C1 segment of cervical spinal cord (tissue), 14 donors: Measurements from ENCODE around the gene MAPK6.
"Not testable (repeated sequence)": the region's sequence is repeated elsewhere in the genome, so short reads cannot be mapped to it uniquely, and the experiment has no call there.

Experiments
- DNase-seq, 14 donors: peaks; one replicate each; lab custom pipeline; 2025; lab: John Stamatoyannopoulos, UW

Gene MAPK6

DNA sequence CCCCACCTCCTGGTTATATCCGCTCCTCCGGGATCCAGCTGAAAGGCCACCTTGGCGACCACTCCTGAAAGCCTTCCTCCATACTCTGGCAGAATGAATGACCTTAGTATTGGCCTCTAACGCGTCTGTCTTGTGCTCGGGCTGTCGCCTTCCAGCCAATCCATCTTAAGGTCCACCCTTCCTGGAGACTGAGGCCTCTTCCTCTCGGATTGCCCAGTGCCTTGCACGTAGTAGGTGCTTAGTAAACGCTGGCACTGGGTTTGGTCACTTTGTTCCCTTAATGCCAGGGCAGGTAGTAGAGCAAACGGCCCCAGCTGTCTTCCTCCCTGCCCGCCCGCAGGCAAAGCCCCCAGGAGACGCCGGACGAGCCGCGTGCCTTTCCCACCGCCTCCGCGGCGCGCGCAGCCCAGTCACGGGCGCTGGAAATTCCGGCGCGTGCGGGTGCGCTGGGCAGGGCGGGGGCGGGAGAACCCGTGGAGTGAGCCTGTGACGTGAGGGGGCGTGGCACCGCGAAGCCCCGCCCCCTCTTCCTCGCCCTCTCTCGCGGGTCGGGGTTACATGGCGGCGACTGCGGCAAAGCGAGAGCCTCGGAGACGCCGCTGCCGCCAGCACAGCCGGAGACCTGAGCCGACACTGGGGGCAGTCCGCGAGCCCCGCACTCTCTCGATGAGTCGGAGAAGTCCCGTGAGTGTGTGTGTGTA, at the start of gene MAPK6:
Gene MAPK6 (plus strand): TSS at position 527 of the 701 bp plus-strand sequence. CDS start 27,242 bp downstream, outside the sequence.
- peak; percentile 21 to 94 (median 86) for DNase-seq

- DNase-seq = no peak
Observed at GRCh38 chr15:51969728-51970127, 49.3 kb upstream of the MAPK6 start.

DNA sequence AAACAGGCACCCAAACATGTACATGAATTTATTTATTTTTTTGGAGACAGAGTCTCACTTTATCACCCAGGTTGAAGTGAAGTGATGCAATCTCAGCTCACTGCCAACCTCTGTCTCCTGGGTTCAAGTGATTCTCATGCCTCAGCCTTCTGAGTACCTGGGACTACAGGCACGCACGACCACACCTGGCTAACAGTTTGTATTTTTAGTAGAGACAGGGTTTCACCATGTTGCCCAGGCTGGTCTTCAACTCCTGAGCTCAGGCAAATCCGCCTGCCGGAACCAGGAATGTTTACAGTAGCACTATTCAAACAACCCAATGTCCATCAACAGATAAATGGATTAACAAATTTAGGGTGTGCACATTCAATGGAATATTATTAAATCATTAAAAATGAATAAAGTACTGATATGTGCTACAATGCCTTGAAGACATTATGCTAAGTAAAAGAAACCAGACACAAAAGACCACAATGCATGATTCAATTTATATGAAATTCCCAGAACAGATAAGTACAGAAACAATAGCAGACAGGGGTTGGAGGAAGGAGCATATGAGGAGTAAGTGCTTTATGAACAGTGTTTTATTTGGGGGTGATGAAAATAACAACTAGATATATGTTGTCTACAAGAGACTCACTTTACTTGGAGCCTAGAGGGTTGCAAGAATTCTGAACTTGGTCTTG, 48.7 kb upstream of the MAPK6 start:
- no peak for DNase-seq

DNA sequence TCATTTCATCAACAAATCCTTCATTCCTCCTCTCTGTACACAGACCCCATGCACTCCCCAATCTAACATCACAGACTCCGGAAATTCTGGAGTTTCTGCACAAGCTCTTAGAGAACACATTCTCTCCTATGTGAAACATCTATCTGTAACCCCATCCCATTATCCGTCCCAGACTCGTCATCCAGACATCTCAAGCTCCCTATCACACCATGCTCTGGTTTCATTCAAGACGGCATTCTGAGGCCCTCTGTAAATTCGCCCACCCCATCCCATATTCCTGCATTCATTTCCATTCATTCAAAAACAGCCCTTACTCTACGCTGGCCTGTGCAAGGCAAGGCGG, 48.0 kb upstream of the MAPK6 start:
- peak in 1 of 14 donors; percentile 12 for DNase-seq

DNA sequence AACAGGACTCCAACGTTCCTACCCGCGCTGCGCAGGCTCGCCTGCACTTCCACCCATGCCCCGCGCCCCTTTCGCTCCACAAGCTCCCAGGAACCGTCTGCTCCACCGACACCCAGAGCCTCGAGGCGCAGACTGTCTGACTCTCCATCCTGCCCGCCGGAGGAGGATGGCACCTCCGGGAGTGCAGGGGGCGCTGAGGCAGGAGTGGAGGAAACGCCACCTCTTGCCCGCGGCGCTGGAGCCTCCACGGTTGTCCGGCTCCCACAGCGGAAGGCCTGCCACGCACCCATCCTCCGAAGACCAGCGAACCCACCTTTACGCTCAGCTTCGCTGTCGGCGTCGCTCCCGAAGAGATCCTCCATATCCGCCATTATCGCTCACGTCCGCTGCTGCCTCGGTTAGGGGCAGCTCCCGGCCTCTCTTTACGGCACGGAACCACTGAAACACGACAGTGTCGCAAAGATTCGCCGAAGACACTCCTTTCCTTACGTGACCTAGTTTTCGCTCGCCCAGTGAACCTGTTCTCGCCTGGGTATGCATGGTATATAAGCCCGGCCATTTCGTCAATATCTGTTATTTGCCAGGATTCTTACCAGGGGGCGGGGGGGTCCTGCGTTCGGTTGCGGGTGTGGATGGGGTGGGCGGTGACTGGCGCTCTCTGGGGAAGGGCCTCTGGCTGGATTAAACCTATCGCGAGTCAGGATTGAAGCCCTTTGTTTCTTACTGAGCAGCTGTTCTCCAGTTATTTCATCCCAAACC, 47.5 kb upstream of the MAPK6 start, which contains the start of gene LEO1:
Gene LEO1 (minus strand): TSS at position 404 of the 759 bp plus-strand sequence. CDS start 33 bp downstream, at position 371.
- DNase-seq = peak; percentile 28 to 91 (median 84)

- DNase-seq = no peak
Observed at GRCh38 chr15:51973220-51973619, 45.8 kb upstream of the MAPK6 start.

GRCh38 chr15:51973775-51974174, 45.2 kb upstream of the MAPK6 start:
- DNase-seq = no peak

DNA sequence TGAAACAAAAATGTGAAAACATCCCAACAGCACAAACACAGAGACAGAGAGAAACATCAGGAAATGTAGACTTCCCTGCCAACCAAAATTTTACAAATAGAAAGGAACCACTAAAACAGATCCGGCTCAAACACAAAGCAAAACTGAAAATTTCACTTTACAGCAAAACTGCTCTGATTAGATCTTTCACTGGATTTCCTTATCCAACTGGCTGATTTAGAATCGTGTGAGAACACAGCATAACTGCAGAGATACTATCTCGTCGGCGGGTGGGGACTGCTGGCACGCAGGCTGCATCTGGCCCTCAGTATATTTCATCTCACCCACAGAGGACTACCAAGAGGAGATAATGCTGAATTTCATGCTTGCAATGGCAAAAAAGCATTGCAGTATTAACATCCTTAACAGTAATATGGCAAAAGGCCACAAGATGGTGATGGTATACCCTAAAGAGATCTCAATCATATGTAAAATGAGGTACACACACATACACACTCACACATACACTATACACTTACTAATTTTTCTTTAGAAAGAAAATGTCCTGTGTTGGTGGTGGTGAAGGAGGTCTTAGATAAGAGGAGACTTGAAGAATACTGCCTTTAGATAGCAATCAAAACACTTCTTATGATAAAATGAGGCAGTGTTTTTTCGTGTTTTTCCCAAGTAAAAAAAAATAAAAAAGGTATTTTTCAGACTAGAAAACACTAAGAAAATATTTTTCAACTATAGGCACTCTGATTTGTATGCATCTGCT, 36.8 kb upstream of the MAPK6 start:
- DNase-seq = peak in 6 of 14 donors; percentile 1 to 11 (median 3)

DNA sequence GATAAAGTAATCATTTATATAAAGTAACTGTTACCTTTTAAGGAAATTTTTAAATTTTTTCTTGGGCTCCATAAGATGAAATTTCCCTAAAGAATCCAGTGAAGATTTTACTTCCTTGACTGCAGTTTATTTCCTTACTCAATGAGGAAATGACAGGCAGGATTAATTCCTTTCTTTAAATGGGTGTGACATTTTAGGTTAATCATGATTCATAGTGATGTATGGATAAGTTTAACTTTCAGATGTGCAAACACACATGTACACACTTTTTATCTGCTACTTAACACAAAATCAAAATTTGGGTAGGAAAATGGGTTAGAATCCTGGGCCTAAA, 36.3 kb upstream of the MAPK6 start:
- no peak for DNase-seq

GRCh38 chr15:51991141-51991540, 27.9 kb upstream of the MAPK6 start:
- DNase-seq = no peak

DNA sequence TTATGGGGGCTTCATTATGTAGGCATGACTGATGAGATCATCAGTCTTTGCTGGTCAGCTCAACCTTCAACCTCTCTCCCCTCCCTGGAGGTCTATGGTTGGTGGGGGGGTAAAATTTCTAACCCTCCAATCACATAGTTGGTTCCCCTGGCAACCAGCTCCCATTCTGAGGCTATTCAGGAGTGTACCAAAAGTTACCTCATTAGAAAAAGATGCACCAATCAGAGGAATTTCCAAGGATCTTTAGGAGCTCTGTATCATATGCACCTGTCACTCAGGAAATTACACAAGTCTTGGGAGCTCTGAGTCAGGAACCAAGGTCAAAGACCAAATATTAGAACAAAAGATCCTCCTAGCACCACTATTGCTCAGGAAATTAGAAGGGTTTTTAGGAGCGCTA, 26.1 kb upstream of the MAPK6 start:
- DNase-seq = no peak

DNA sequence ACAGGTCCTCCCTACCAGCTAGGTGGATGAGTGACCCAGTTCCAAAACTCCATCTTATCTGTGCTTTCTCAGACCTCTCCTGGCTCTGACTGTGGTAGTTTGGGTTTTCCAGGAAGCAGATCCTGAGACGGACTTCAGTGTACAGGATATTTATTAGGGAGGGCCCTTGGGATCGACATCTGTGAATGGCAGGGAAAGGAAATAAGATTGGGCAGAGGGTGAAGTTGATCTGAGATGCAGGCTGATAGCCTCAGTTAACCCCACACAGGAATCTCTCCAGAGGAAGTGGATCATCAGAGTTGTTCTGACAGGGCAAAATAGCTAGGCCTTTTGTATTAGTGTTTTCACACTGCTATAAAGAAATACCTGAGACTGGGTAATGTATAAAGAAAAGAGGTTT, 16.7 kb upstream of the MAPK6 start:
- no peak for DNase-seq

- DNase-seq = not testable (repeated sequence)
Observed at GRCh38 chr15:52003089-52003488, 15.9 kb upstream of the MAPK6 start.

DNA sequence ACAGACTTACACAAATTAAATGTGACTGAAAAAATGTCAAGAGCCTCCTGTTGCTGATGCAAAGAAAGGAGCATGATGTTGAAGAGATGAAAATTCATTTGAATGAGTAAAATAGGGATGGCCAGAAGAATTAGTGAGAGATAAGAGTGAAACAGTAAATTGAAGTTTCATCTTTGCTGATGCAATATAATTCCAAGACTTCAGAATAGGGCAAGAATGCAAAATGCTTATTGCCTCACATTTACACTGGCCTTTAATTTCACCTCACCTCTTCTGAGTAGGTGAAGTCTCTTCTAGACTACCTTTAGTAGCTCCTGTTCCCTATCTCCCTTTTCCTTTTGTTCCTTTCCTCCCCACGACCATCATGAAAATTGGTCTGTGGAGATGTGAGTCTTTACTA, 15.3 kb upstream of the MAPK6 start:
- DNase-seq = no peak

DNA sequence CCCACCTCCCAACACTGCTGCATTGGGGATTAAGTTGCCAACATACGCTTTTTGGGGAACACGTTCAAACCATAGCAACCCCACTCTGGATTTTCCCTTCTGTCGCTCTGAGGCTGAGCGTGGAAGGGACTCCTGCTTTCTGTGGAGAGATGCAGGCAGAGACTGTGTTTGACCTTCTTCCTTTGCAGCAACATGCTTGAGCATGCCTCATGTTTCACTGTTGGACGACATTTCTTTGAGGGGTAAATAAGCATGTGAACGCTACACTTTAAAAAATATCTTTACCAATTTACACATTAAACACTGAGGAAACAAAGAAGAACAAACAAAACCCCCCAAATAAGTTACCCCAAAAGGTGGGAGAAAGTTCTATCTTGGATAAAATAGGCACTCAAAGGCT, 14.2 kb upstream of the MAPK6 start:
- DNase-seq = no peak

DNA sequence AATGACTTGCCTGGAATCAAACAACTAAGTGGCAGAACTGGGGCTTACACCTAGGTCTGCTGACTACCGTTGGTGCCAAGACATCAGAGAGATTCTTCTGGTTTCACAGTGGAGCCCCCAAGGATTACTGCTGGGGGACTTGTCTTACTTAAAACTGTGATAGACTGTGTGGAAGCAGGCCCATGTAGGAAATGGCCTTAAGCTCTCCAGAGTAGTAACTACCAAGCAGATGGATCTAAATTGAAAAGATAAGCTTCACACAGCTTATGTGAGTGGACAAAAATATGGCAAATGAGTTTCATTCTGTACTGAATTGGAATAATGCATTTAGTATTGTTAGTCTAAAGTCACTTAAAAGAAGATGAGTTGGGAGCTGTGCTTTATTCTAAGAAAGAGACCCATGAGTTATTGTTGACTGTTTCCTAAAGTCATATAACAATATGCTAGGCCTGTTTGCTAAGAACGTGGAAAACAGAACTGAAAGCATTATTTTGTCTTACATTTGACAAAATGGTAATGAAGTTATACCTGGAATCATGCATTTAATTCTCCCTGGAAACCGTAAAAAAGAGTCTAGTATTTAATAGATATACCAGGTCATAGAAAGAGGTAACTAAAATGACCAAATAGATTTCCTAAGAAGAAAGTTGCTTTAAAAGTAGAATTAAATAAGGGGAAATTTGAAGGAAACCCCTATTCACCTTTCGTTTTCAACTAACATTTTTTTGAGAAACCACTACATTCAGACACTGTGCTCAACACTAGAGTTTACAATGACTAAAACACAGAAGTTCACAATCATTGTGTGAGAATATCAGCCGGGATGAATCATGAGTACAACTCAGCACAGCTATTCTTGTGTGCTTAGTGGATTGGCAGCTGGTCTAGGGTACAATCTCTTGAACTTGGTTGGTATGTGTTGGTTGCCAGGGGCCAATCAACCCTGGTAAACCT, 13.0 kb upstream of the MAPK6 start:
- DNase-seq = no peak

DNA sequence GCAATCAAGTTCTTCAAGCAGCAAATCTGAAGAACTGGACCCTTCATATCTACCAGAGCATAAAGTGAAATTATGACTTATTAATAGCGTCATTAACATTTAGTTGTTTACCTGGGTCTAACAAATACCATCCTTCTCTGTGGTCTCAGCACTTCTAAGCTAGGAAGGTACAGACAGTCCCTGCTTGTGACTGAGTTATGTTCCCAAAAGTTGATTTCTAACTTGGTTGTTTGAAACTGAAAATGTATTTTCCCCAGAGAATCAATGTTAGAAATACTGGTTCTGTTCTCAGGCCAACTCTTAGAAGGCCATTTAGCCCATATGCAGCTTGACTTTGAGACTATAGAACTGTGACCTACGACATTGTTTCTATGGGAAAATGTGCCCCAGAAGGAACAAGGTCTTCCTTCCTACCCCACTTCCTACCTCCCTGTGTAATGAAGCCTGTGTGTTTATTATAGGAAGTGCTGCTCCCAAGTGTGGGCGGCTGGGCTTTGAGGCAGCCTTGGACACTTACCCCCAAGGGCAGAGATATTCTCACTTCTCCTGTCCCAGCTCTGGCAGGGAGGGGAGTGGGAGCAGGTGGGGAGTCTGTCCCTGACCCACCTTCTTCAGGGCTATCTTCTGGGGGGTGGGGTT, 12.2 kb upstream of the MAPK6 start:
- no peak for DNase-seq

DNA sequence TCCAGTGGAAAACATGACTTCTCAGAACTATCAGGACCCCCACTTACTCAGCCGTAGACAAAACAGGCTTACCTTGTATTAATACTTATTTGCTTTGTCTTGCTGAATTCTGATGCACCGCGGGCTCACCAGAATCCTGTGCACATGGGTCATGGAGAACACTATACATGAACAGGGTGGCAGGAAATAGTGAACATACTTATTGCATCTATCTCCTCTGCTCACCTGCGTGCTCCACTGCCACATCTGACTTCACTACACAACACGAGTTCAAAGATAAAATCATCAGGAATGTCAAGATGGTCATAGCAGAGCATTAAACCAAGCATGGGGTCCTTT, 10.7 kb upstream of the MAPK6 start:
- DNase-seq = no peak

- no peak for DNase-seq
Observed at GRCh38 chr15:52008698-52009434, 10.2 kb upstream of the MAPK6 start.
